Cardiac muscle cell (in vitro differentiated cells and primary cell): ENCODE results near the gene IFT122. TPM values are rescaled to one million over a fixed set of nuclear protein-coding genes. Genes with fewer than 3 reads are reported as not detected.
"Not testable (repeated sequence)": the region's sequence is repeated elsewhere in the genome, so short reads cannot be mapped to it uniquely, and the experiment has no call there.

Source experiments
- DNase-seq, 2 donors: peaks; one replicate each; pipeline versions ENCODE4 v3.0.0 to v3.0.0-alpha.2; 2010 to 2017; ENCODE audit warnings: low read depth in 1 of 2, low spot score in 1 of 2
- H3K27ac ChIP-seq: fragments of 200-600 bp; sonication (generic); 2 replicates; pipeline ENCODE4 v1.5.1; 2016
- H3K27me3 ChIP-seq: fragments of 200-600 bp; sonication (generic); 2 replicates; pipeline ENCODE4 v1.6.0; 2016; ENCODE audit warnings: control low read depth
- H3K36me3 ChIP-seq: fragments of 200-600 bp; sonication (generic); 2 replicates; pipeline ENCODE4 v1.5.1; 2016; ENCODE audit warnings: control low read depth
- H3K4me1 ChIP-seq: fragments of 200-600 bp; sonication (generic); 2 replicates; pipeline ENCODE4 v1.8.1; 2017; ENCODE audit warnings: low read depth, mild to moderate bottlenecking, mixed run types
- H3K4me3 ChIP-seq: fragments of 200-600 bp; sonication (generic); 2 replicates; pipeline ENCODE4 v1.5.1; 2016; ENCODE audit warnings: mild to moderate bottlenecking
- H3K9me3 ChIP-seq: fragments of 200-600 bp; sonication (generic); 2 replicates; pipeline ENCODE4 v1.5.1; 2017; ENCODE audit warnings: low read depth, mild to moderate bottlenecking, control low read depth
- polyA plus RNA-seq: library from polyadenylated mRNA; unstranded; fragments of >200 nt; fragmentation: Nextera tagmentation; extraction: Ambion mirVana; gene quantifications from 2 replicates; pipeline ENCODE4 v1.2.1, GENCODE V29; 2016
- total RNA-seq: library from RNA; depleted of rRNA; stranded (reverse); fragments of >200 nt; gene quantifications from 2 replicates; pipeline ENCODE4 v1.2.3, GENCODE V29; 2016
- TF ChIP-seq, protein P1 (sequence below): IDR thresholded peaks from 2 replicates; pipeline ENCODE4 v1.5.1; 2012; ENCODE audit warnings: low read depth, mild to moderate bottlenecking, low read length

IFT122 gene
- total and polyA plus RNA-seq, 2 experiments from 2014 or later, result 21.9 to 31.5 TPM

DNA sequence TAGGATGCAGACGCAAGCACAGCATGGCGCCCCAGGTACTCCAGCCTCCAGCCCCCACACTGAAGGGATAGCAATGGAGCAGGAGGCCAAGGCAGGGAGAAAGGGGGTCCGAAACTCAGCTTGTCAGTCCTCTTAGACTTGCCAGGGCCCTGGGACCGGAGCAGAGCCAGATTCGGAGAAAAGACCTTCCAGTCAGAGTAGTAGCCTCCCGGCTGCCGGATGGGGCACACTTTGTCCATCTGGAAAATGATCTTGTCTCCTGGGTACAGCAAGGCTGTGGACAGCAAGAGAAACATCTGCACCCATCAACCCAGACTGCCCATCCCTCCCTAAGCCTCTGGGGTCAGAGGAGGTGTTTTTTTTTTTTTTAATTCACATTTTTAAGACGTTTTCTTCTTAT lies 35.9 kb upstream of the IFT122 start:
- no peaks in the 10 kb centered on the region for H3K4me1 ChIP-seq
- no peak overlapping the region for H3K4me3 ChIP-seq
- H3K27me3 ChIP-seq, result no peaks in the 10 kb centered on the region
- no peak overlapping the region for H3K27ac ChIP-seq
- DNase-seq, result no peak
- no peaks in the 10 kb centered on the region for H3K36me3 ChIP-seq
- TF ChIP-seq, protein P1, sequence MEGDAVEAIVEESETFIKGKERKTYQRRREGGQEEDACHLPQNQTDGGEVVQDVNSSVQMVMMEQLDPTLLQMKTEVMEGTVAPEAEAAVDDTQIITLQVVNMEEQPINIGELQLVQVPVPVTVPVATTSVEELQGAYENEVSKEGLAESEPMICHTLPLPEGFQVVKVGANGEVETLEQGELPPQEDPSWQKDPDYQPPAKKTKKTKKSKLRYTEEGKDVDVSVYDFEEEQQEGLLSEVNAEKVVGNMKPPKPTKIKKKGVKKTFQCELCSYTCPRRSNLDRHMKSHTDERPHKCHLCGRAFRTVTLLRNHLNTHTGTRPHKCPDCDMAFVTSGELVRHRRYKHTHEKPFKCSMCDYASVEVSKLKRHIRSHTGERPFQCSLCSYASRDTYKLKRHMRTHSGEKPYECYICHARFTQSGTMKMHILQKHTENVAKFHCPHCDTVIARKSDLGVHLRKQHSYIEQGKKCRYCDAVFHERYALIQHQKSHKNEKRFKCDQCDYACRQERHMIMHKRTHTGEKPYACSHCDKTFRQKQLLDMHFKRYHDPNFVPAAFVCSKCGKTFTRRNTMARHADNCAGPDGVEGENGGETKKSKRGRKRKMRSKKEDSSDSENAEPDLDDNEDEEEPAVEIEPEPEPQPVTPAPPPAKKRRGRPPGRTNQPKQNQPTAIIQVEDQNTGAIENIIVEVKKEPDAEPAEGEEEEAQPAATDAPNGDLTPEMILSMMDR, result no peak
- no peaks in the 10 kb centered on the region for H3K9me3 ChIP-seq

DNA sequence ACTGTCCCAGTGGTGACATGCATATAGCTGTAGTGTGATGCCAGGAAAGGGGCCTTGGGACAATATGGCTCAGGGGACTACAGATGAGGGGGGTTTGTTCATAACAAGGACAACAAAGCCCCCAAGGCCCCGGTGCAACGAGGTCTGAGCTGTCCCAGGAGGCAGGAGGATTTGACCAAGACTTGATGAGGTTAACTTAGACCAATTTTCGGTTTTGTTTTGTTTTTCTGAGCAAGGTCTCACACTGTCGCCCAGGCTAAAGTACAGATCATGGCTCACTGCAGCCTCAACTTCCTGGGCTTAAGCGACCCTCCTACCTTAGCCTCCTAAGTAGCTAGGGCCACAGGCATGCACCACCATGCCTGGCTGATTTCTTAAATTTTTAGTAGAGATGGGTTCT lies 35.4 kb upstream of the IFT122 start:
- Histone ChIP-seq H3K9me3 (no peaks in the 10 kb centered on the region), H3K27ac (no peak overlapping the region), H3K4me1 (no peaks in the 10 kb centered on the region), H3K36me3 (no peaks in the 10 kb centered on the region), H3K4me3 (no peak overlapping the region), H3K27me3 (no peaks in the 10 kb centered on the region)
- TF ChIP-seq, protein P1, result no peak
- DNase-seq, result no peak

DNA sequence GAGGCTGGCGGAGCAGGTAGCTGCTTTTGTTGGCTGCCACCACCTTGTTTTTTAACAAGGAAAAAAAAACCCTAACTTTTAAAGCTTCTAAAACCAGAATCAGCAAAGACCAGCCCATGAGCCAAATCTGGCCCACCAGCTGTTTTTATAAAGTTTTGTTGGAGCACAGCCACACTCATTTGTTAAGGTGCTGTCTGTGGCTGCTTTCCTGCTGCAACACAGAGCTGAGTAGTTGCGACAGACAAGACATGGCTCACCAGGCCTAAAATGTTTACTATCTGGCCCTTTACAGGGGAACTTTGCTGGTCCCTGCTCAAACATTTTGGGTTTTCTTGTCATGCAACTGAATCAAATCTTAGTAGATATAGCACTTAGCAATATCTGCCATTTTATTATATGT lies 30.5 kb upstream of the IFT122 start:
- no peaks in the 10 kb centered on the region for H3K36me3 ChIP-seq
- TF ChIP-seq, protein P1, result no peak
- no peaks in the 10 kb centered on the region for H3K4me1 ChIP-seq
- no peak overlapping the region for H3K27ac ChIP-seq
- H3K4me3 ChIP-seq, result no peak overlapping the region
- DNase-seq, result peak in 1 of 2 donors; percentile 81
- H3K27me3 ChIP-seq, result no peaks in the 10 kb centered on the region
- H3K9me3 ChIP-seq, result no peaks in the 10 kb centered on the region

DNA sequence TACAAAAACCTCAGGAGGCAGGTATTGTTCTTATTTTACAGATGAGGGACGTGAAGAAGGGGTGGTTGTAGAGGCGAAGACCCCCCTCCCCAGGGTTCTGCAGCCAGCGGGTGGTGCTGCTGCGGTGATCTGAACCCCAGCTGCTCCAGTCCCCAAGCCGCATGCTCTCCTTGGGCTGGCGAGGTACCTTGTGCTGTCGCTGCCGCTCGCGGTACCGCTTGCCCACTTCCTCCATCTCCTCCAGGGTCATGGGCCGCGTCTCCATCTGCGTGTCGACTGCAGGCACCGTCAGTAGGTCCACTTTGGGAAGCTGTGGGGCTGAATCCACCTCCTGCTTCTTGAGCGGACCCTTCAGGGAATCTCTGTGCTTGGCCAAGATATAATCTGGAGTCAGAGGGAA lies 29.1 kb upstream of the IFT122 start:
- TF ChIP-seq, protein P1, result no peak
- DNase-seq, result no peak
- H3K36me3 ChIP-seq, result no peaks in the 10 kb centered on the region
- H3K27ac ChIP-seq, result no peak overlapping the region
- H3K4me1 ChIP-seq, result no peaks in the 10 kb centered on the region
- no peaks in the 10 kb centered on the region for H3K9me3 ChIP-seq
- no peak overlapping the region for H3K4me3 ChIP-seq
- H3K27me3 ChIP-seq, result no peaks in the 10 kb centered on the region

DNA sequence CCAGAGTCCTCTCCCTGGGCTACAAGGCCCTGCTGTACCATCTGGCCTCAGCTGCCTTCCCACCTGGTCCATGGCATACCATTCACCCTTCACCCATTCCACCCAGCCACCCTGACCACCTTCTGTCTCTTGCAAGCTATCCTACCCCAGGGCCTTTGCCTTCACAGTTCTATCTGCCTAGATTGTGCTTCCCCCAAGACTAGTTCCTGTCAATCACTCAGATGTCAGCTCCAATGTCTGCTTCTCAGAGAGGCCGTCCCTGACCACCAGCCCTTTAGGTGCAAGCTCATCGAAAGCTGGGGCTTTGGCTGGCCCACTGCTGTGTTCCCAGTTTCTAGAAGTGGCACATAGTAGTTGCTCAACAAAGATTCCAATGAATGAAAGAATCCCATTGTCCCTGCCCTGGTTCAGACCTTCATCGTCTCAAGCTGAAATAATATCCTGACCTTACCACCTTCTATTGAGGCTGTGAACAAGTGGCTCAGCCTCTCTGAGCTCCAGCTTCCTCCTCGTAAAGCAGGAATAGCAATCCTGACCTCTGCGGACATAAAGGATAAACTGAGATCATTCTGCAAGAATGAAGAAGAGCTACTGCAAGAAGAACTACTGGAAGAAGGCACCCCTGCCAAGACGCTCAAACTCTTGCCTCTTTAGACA lies 27.4 kb upstream of the IFT122 start:
- no peak overlapping the region for H3K4me3 ChIP-seq
- H3K36me3 ChIP-seq, result no peaks in the 10 kb centered on the region
- TF ChIP-seq, protein P1, result no peak
- no peaks in the 10 kb centered on the region for H3K27me3 ChIP-seq
- H3K27ac ChIP-seq, result no peak overlapping the region
- no peaks in the 10 kb centered on the region for H3K4me1 ChIP-seq
- peak in 1 of 2 donors; percentile 47 for DNase-seq
- H3K9me3 ChIP-seq, result no peaks in the 10 kb centered on the region

DNA sequence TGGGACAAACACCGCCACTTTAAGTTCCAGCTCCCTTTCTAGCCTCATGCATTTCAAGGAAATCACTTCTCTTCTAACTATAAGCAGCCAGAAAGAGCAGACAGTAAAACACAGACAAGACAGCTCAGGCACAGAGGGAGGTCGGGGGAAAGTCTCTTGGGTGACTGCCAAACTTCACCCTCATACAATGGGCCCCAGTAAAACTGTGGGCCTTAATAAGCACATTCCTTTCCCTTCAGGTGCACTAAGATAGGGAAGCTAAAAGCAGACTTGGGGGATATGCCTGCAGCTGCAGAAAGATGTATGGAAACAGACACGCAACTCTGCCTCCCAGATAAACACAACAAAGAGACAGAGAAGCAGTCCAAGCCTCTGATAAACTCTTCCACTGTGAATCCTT lies 26.8 kb upstream of the IFT122 start:
- not testable (repeated sequence) for H3K9me3 ChIP-seq, H3K4me3 ChIP-seq

More for the DNA sequence above, 26.8 kb upstream of the IFT122 start:
- H3K27ac ChIP-seq, H3K4me1 ChIP-seq, H3K27me3 ChIP-seq, H3K36me3 ChIP-seq: not testable (repeated sequence)
- DNase-seq, result peak in 1 of 2 donors; percentile 26
